ENCODE measurements around the gene PRICKLE2.

Gene PRICKLE2

GRCh38 chr3:64247991-64248646 is 22.9 kb upstream of the PRICKLE2 start:
- DNase-seq: no peak

GRCh38 chr3:64244011-64244942 is 19.0 kb upstream of the PRICKLE2 start:
- DNase-seq: no peak

GRCh38 chr3:64242435-64242834 is 17.2 kb upstream of the PRICKLE2 start:
- DNase-seq: no peak

- DNase-seq: no peak
These were observed 15.7 kb upstream of the PRICKLE2 start for GRCh38 chr3:64240959-64241358.

GRCh38 chr3:64240396-64240795 is 15.1 kb upstream of the PRICKLE2 start:
- no peak for DNase-seq

GRCh38 chr3:64239841-64240240 is 14.6 kb upstream of the PRICKLE2 start:
- DNase-seq: no peak

- no peak for DNase-seq
These were observed 13.9 kb upstream of the PRICKLE2 start for GRCh38 chr3:64238971-64239667.

- DNase-seq: no peak
These were observed 11.8 kb upstream of the PRICKLE2 start for GRCh38 chr3:64237083-64237482.

- no peak for DNase-seq
These were observed 10.3 kb upstream of the PRICKLE2 start for GRCh38 chr3:64235605-64236004.

GRCh38 chr3:64234571-64234970 is 9.3 kb upstream of the PRICKLE2 start:
- no peak for DNase-seq

- DNase-seq: no peak
These were observed 7.6 kb upstream of the PRICKLE2 start for GRCh38 chr3:64232821-64233220.

GRCh38 chr3:64229903-64230302 is 4.6 kb upstream of the PRICKLE2 start:
- no peak for DNase-seq

- DNase-seq: no peak
These were observed 2.8 kb upstream of the PRICKLE2 start for GRCh38 chr3:64228110-64228509.

GRCh38 chr3:64226730-64227129 is 1.5 kb upstream of the PRICKLE2 start:
- no peak for DNase-seq

- DNase-seq: no peak
These were observed 631 bp upstream of the PRICKLE2 start for GRCh38 chr3:64225695-64226499.

- no peak for DNase-seq
These were observed 1.2 kb downstream of the PRICKLE2 start for GRCh38 chr3:64223791-64224745.

- DNase-seq: no peak
These were observed 2.7 kb downstream of the PRICKLE2 start for GRCh38 chr3:64222501-64223111.

GRCh38 chr3:64221571-64222257 is 3.6 kb downstream of the PRICKLE2 start:
- DNase-seq: no peak

- DNase-seq: no peak
These were observed 4.9 kb downstream of the PRICKLE2 start for GRCh38 chr3:64220161-64220914.

- DNase-seq: no peak
These were observed 6.5 kb downstream of the PRICKLE2 start for GRCh38 chr3:64218746-64219145.
